Activated gamma-delta T cell (primary cell): ENCODE measurements around the gene GRIN2D.

Experiments
- DNase-seq: peaks from one replicate; lab custom pipeline; 2025; lab: John Stamatoyannopoulos, UW

Gene GRIN2D

DNA sequence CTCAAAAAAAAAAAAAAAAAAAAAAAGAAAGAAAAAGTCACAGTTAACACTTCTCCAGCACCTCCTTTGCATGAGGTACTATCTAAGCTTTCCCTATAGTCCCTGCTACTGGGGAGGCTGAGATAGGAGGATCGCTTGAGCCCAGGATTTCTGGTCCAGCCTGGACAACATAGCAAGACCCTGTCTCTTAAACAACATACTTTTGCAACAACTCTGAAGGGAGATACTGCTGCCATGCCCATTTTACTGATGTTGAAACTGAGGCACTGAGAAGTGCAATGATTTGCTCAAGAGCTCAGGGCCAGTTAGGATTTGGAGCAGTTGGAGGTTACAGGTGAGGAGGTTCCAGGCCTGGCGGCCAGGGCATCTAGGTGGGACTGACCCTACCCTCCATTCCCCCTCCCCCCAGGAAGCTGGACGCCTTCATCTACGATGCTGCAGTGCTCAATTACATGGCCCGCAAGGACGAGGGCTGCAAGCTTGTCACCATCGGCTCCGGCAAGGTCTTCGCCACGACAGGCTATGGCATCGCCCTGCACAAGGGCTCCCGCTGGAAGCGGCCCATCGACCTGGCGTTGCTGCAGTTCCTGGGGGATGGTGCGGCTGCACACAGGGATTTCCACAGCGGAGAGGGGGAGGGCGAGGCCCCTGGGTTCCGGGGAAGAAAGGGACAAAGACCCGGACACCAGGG, 48.0 kb downstream of the GRIN2D start:
- no peak for DNase-seq

GRCh38 chr19:48442116-48443035, 48.9 kb downstream of the GRIN2D start:
- no peak for DNase-seq

- DNase-seq = no peak
Observed at GRCh38 chr19:48443256-48443655, 49.8 kb downstream of the GRIN2D start.
